Activated effector memory CD4-positive, alpha-beta T cell treated with anti-CD3 and anti-CD28 coated beads, Interleukin-2, amount 50 U/mL, for 16 hours (primary cell): ENCODE data around the gene PAPLN.

Experiments used
- DNase-seq: peaks from one replicate; pipeline ENCODE4 v3.0.0-alpha.2; 2020

PAPLN gene

GRCh38 chr14:73263606-73264005 lies 26.3 kb downstream of the PAPLN start:
- DNase-seq = no peak

DNA sequence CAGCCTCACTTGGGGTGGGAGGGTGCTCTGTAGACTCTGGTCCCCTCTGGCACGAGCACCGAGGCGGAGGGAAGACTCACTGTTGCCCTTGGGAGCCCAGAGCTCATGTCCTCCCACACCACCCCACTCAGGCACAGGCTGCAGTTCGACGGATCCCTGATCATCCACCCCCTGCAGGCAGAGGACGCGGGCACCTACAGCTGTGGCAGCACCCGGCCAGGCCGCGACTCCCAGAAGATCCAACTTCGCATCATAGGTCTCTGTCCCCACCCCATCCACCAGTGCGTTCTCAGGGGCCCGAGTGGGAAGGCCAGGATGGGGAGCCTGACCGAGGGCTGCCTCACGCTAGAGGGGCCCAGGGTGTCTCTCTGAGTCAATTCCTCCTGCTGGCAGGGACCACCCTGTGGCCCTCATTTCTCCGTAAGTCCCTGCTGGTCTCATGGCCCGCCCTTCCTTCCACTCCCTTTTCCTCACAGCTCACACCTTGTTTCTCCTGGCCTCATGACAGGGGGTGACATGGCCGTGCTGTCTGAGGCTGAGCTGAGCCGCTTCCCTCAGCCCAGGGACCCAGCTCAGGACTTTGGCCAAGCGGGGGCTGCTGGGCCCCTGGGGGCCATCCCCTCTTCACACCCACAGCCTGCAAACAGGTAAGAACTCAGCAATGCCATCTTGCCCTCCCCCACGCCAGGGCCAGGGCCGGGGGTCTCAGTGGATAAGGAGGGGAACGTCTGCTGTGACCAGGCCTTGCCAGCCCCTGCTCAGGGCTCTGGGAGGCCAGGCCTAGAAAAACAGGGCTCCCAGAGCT lies 27.0 kb downstream of the PAPLN start:
- DNase-seq = no peak

DNA sequence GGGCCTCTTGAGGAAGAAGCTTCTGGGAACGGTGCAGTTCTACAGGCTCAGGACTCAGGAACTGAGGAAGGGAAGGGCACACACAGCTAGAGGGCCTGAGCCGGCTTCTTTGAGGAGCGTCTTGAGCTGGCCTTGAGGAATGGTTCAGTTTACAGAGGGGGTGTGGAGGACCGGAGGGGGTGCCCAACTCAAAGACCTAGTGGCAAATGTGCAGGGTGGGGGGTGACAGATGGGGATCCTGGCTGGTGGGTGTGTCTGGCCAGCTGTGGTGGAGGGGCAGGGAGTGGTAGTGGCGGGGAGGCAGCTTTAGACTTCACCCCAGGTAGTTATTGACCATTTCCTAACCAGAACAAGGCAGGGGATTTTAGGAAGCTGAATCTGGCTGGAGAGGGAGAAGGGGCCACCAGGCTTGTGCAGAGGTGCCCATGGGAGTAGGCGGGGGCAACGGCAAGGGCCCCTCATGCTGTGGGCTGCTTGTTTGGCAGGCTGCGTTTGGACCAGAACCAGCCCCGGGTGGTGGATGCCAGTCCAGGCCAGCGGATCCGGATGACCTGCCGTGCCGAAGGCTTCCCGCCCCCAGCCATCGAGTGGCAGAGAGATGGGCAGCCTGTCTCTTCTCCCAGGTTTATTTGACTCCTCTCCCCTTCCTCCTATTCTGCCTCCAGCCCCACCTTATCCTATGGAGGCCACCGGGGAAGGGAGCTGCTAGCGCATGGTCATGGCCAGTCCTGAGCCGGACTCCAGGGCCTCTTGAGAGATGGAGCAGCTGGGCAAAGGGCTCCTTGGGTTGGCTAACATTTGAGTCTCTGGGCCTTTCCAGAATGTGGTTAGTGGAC lies 27.8 kb downstream of the PAPLN start:
- no peak for DNase-seq

- DNase-seq = no peak
Observed at GRCh38 chr14:73265721-73266046, 28.4 kb downstream of the PAPLN start.

DNA sequence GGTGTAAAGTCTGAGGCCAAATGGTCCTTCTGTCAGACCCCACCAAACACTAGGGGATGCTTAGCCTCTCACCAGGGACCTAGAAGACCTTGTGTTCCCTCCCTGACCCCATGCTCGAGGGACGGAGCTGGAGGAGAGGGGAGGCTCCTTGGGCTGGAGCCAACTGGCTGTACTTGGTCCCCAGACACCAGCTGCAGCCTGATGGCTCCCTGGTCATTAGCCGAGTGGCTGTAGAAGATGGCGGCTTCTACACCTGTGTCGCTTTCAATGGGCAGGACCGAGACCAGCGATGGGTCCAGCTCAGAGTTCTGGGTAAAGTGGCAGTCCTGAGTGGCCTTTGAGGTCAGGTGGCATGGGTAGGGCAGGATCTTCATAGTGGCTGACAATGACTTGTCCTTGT lies 29.0 kb downstream of the PAPLN start:
- DNase-seq = no peak

- no peak for DNase-seq
Observed at GRCh38 chr14:73267474-73267873, 30.2 kb downstream of the PAPLN start.

GRCh38 chr14:73269729-73270531 lies 32.6 kb downstream of the PAPLN start:
- no peak for DNase-seq

DNA sequence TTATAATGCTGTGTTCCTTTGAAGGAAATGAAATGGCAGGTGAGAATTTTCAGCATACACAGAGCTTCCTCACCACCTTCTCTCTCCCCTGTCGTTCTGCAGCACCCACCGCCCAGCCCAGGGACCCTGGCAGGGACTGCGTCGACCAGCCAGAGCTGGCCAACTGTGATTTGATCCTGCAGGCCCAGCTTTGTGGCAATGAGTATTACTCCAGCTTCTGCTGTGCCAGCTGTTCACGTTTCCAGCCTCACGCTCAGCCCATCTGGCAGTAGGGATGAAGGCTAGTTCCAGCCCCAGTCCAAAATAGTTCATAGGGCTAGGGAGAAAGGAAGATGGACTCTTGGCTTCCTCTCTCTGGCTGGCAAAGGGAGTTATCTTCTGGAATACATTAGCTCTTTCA lies 35.1 kb downstream of the PAPLN start:
- DNase-seq = no peak

- no peak for DNase-seq
Observed at GRCh38 chr14:73273799-73274198, 36.5 kb downstream of the PAPLN start.

DNA sequence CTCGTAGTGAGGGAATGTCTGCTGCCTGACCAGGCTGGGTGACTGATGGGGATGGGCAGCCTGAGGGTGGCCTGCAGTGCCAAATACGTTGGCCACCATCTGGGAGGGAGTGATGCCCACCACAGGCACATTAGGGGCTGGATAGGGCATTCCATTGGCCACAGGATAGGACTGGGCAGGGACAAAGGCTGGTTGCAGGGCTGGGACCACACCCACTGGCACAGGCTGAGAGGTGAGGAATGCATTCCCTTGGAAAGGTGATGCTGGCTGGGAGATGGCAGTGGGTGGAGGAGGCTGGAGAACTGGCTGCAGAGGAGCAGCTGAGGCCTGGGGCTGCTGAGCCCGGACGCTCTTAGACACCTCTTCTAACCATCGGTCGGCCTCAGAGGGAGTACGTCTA lies 39.5 kb downstream of the PAPLN start:
- DNase-seq = no peak

GRCh38 chr14:73277376-73277775 lies 40.1 kb downstream of the PAPLN start:
- DNase-seq = no peak

DNA sequence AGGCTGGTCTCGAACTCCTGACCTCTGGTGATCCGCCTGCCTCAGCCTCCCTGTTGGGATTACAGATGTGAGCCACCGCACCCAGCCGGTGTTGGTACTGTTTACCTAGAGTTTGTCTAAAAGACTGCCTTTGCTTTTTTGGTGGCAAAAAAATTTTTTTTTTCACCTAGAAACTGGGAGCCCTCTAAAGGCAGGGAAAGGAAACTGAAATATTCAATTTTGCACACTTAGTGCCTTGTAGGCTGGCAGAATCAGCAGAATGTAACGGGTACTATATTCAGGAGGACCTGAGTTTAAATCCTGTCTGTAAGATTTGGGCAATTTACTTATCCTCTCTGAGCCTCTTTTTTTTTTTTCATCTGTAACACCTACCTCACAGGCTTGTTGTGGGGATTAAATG lies 43.6 kb downstream of the PAPLN start:
- no peak for DNase-seq

- no peak for DNase-seq
Observed at GRCh38 chr14:73283608-73284379, 46.5 kb downstream of the PAPLN start.

- no peak for DNase-seq
Observed at GRCh38 chr14:73285979-73286378, 48.7 kb downstream of the PAPLN start.

GRCh38 chr14:73286598-73286997 lies 49.3 kb downstream of the PAPLN start:
- DNase-seq = no peak

DNA sequence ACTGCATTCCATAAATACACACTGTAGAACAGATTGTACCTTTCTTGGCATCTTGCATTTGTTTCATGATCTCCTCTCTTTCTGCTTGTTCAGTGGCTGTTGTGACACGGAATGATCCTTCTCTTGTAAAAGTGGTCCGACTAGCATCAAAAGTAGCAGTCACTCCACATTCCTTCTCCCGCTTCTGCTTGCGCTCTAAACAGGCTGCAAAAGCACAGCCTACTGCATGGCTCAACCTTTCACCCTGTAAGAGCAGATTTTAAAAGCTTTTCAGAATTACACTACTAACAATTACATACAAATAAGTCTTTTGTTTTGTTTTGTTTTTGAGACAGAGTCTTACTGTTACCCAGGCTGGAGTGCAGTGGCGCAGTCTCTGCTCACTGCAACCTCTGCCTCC lies 49.8 kb downstream of the PAPLN start:
- DNase-seq = no peak

DNA sequence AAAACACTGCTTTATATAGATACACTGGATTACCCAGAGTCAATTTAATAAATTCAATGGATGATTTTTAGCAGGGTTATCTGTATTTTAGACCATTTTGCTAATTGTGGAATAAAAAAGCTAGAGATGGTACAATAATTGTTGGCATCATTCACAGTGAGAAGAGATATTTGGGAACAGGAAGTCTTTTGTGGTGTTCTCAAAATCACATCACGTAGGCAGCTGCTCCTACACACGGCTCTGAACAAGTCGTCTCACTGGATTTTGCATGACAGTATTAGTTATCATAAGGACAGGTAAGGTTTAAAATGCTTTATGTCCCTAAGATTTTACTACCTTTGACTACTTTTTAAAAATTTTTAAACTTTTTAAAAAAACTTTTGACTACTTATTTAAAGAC lies 52.0 kb downstream of the PAPLN start:
- no peak for DNase-seq

GRCh38 chr14:73289729-73290128 lies 52.4 kb downstream of the PAPLN start:
- DNase-seq = no peak

DNA sequence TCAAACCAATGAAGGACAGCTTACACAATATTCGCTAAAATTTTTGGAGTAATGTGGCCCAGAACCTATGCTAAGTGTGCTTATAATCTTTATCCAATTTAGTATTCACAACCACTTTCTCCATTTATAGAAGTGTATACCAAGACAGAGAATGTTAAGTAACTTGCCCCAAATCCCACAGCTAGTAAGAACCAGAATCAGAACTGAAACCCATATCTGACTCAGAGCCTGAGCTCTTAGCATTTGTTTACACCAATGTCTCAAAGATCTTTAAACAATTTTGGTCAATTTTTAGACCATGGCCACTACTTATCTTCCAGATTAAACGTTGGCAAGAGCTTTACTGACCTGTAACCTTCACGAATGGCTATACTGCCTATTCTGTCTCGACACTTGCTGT lies 53.0 kb downstream of the PAPLN start:
- DNase-seq = no peak

DNA sequence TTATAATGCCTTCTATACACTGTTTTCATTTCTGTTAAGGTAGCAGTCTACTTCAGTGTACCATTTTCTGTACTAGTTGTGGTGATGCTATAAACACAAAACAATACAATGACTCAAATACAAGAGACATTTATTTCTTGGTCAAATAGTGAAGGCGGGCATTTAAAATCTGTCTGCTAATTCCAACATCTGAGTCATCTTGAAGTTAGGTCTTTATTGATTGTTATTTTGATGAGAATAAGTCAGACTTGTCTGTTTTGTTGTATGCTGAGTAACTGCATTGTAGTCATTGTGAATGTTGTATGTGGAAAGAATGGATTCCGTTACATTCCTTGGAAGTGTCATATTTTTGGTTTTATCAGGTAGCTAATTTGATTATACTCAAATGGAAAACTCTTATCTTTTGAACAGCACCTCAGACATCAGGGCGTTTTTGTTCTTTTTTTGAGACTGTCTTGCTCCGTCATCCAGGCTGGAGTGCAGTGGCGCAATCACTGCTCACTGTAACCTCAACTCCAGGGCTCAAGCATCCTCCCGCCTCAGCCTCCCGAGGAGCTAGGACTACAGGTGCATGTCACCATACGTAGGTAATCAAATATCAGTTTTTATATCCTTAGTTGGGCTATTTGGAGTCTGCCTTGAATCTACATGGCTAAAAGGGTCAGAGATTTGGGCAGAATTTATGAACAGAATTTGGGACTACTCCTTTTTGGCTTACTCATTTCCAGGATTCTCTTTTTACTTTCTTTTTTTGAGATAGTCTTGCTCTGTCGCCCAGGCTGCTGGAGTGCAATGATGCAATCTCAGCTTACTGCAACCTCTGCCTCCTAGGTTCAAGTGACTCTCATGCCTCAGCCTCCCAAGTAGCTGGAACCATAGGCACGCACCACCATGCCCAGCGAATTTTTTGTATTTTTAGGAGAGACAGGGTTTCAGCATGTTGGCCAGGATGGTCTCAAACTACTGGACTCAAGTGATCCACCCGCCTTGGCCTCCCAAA lies 56.8 kb downstream of the PAPLN start:
- no peak for DNase-seq

GRCh38 chr14:73295198-73295796 lies 58.0 kb downstream of the PAPLN start:
- no peak for DNase-seq
